Left kidney (tissue), 2 donors: Measurements from ENCODE around the gene GM2A. TPM values are rescaled to one million over a fixed set of nuclear protein-coding genes. Genes with fewer than 3 reads are reported as not detected.
"Not testable (repeated sequence)": the region's sequence is repeated elsewhere in the genome, so short reads cannot be mapped to it uniquely, and the experiment has no call there.

Experiments used
- DNase-seq: peaks from one replicate; pipeline ENCODE4 v3.0.0-alpha.2; 2013
- polyA plus RNA-seq: library from polyadenylated mRNA; unstranded; fragments of 120-200 nt; gene quantifications from one replicate; pipeline ENCODE4 v1.2.1, GENCODE V29; 2013; ENCODE audit not compliant: insufficient read length

GM2A gene
- polyA plus RNA-seq, 1 donor: 28.2 TPM

DNA sequence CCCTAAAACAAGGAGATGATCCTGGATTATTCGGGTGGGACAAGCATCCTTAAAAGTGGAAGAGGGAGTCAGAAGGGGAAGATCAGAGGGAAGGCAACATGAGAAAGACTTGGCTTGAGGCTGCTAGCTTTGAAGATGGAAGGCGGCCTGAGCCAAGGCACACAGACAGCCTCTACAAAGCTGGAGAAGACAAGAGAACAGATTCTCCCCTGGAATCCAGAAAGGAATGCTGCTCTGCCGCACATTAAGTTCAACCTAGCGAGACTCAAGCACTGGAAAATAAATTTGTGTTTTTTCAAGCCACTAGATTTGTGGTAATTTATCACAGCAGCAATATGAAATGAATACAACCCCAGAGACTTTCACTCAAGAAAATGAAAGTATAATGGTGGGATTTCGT lies 32.7 kb downstream of the GM2A start:
- DNase-seq: peak; percentile 5

DNA sequence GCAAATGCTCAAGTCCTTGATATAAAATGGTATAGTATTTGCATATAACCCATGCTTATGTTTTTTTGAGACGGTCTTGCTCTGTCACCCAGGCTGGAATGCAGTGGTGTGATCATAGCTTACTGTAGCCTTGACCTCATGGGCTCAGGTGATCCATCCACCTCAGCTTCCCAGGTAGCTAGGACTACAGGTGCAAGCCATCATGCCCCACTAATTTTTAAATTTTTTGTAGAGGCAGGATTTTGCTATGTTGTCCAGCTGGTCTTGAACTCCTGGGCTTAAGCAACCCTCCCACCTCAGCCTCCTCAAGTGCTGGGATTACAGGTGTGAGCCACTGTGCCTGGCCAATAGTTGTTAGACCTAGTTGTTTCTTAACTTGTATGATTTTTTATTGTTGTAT lies 33.3 kb downstream of the GM2A start:
- no peak for DNase-seq

DNA sequence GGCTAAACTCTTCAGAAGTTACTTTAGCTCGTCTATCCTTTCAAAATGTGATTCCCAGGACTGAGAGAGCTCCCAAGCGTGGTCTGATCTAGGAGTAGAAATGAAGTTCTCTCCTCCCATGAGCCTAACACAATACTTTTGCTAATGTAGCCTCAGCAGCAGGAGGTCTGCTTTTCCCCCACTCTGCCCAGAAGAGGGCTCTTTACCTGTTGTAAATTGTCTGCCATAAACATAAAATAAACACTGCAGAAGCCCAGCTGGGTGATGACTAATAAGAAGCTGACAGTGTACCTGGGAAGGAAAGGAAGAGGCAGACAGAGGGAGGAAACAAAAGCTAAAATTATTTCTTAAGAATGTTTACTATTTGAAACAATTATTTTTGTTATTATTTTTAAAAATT lies 35.2 kb downstream of the GM2A start:
- no peak for DNase-seq

DNA sequence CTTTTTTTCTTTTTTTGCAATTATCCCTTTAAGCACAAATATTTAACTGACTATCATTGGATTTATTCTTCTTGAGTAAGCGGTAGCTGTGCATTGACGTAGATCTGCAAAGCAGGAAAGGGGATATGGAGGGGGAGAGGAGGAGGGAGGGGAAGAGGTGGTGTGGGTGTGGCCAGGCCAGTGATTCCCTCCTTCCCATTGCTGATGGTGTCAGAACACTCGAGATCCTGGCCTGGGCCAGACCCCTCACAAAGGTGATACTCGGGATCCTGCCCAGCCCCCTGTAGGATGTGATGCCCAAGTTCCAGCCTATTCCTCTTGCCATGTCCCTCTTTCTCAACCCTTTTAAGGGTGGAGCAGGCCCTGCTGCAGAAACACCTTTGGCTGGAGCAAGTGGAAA lies 40.6 kb downstream of the GM2A start:
- no peak for DNase-seq

DNA sequence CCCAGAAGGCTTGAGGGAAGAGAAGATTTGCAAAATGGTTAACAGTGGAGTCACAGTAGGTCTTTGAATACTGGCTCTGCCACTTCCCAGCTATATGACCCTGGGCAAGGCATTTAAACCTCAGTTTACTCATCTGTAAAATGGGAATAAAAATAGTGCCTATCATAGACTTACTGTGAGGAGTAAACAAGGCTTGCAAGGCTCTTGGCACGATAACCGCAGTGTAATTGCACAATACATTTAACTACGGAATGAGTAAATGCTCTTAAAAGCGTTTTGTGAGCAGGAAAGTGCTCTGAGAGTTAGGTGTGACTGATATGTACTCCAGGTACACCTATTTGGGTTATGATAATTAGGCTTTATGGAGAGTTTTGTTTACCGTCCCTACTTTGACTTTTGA lies 42.2 kb downstream of the GM2A start:
- no peak for DNase-seq

DNA sequence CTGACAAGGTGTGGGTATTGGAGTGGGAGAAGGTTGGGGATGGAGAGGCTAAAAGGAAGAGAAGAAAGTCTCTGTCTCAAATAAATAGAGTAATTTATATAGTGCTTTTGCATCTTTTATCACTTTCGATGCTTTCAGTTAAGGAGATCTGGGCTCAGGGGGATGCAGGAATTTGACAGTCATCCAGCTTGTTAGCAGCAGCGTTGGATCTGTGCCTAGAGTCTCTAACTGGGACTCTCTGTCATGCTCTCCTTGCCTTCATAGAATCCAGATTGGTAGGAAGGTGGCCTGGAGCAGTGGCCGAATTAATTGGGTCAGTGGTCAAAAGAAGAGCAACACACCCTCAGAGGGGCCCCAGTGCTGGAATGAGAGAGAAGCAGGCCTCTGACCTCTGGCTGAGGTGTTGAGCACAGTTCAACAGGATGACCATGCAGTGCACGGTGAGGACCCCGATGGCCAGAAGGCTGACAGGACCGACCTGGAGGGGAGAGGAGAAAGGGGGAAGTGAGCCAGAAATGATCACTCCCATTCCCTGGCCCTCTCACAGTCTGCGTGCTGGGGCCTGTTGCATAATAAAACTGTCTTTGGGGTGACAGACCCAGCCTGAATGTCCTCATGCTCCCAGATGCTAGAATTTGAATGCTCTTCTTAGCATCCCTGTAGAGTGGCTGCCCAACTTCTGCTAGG lies 42.9 kb downstream of the GM2A start:
- no peak for DNase-seq

DNA sequence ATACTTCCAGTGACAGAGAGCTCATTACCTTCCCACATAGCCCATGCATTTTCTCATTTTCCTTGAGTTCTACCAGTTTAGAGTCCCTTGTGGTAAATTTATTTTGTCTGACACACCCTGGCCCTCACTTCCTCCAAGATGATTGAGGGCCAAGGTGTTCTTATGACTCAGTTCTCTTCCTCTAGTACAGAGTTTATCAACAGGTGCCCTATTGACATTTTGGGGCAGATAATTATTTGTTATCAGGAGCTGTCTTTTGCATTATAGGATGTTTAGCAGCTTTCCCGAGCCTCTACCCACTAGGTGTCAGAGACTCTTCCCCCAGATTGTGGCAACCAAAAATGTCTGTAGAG lies 43.5 kb downstream of the GM2A start:
- DNase-seq: no peak

DNA sequence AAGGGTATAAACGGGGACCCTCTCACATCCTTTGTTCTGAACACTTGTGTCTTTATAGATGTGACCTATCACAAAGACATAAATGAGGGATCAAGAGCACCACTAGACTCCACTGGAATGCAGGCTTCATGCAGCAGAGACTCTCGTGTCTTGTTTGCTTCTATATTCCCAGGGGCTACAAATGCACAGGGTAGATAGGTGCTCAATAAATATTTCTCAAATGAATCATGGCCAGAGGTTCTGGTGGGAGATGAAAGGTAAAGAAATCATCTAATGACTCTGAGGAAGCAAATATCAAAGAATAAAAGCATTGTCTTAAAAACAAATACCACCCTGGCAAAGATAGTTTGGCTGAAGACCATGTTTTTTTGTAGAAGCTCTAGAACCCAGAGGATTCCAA lies 44.0 kb downstream of the GM2A start:
- DNase-seq: no peak

DNA sequence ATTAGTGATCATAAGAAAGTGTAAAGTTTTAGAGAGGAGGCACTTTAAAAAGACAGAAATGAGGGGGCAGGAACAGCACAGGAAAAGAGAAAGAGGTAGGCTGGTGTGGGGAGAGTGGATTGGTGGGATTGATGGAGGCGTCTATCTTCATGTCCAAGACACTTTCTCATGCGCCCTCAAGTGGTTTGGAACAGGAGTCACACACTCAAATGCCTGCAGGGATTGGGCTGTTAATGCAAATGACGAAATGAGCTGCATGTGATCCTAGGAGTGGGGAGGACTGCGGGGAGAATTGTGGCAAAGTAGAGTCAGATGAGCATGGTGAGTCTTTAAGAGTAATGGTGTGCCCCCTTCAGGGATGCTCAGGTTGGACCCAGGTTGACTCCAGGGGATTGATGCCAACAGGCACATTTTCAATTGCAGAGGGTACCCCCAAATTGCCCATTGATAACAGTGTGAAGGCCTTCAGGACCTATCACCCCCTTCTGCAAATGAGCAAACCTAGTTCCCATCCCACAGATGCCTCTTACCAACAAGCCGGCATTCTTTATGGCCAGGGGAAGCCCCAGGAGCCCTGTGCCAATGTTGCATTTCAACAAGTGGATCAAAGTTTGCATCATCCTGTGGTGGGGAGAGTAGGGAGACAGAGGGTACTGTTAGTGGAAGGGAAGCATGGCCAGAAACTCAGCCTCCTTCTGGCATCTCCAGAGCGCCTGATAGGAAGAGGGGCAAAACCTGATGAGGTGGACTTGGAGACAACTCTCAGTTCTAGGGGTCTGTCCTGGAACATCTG lies 45.3 kb downstream of the GM2A start:
- DNase-seq: no peak

DNA sequence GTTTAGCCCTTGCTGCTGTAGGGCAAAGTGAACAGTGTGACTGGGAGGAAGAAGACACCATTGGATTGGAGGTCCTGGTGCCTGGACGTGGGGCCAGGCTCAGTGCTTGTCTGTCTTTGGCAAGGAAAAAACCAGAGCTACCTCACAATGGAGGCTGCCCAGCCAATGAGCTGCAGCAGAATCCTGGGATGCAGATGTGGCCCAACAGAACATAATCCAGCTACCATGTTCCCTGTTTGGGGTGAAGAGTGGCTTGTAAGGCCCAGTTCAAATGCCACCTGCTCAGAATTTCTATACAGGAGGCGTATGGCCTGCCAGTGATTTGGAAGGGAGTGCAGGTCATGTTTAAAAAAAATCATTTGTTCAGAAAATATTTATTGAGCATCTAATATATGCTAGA lies 50.7 kb downstream of the GM2A start, which contains the start of gene SLC36A3:
Gene SLC36A3 (minus strand): TSS at position 101 of the 400 bp plus-strand sequence. CDS start 412 bp downstream, outside the sequence.
- DNase-seq: no peak

DNA sequence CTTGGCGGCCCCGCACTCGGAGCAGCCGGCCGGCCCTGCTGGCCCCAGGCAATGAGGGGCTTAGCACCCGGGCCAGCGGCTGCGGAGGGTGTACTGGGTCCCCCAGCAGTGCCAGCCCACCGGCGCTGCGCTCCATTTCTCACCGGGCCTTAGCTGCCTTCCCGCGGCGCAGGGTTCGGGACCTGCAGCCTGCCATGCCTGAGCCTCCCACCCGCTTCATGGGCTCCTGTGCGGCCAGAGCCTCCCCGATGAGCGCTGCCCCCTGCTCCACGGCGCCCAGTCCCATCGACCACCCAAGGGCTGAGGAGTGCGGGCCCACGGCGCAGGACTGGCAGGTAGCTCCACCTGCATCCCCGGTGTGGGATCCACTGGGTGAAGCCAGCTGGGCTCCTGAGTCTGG lies 56.3 kb downstream of the GM2A start:
- not testable (repeated sequence) for DNase-seq

DNA sequence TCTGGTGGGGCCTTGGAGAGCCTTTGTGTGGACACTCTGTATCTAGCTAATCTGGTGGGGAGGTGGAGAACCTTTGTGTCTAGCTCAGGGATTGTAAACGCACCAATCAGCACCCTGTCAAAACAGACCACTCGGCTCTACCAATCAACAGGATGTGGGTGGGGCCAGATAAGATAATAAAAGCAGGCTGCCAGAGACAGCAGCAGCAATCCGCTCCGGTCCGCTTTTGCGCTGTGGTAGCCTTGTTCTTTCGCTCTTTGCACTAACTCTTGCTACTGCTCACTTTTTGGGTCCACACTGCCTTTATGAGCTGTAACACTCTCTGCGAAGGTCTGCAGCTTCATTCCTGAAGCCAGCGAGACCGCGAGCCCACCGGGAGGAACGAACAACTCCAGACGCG lies 56.8 kb downstream of the GM2A start:
- not testable (repeated sequence) for DNase-seq

DNA sequence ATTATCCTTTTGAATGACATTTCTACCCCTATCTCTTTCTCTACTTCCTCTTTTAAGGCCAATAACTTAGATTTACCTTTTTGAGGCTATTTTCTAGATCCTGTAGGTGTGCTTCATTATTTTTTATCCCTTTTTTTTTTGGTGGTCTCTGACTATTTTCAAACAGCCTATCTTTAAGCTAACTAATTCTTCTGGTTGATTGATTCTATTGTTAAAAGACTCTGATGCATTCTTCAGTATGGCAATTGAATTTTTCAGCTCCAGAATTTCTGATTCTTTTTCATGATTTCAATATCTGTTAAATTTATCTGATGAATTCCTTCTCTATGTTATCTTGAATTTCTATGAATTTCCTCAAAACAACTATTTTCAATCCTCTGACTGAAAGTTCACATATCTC lies 57.9 kb downstream of the GM2A start:
- no peak for DNase-seq

DNA sequence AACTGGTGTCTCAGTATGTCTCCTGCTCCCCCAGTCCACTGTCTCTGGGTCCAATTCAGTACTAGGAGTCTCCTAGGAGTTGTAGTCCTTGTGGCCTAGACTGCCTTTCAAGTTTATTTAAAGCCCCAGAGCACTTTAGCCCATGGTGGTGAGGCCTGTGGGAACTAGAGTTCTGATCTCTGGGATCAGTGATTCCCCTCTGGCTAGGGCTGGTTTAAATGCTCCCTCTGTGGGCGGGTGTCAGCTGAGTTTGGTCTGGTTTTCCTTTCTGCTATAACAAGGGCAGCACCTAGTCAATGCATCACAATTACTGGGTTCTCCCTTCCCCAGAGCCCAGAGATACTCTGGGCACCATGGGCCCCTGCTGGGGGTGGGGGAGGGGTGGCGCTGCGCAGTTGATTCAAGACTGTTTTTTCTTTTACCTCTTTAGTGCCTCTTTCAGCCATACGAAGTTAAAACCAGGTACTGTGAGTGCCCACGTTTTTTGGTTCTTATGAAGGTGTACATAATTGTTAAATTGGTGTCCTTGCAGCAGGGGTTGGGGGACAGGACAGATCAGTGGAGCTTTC lies 59.9 kb downstream of the GM2A start:
- DNase-seq: no peak

DNA sequence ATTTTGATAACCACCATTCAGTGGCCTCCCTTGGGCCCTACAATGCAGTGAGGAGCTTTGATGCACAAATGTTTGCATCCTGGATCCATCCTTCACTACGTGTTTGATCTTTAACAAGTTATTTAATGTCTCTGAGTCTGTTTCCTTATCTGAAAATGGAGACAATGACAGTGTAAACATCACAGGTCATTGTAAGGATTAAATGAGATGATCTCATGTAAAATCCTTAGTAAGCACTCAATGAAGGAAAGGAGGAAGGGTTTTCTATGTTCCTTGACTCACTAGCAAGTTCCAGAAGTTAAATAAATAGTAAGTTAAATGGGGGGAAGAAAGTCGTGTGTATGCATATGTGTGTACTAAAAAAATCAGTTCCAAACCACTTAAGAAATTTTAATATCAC lies 60.4 kb downstream of the GM2A start:
- DNase-seq: no peak

DNA sequence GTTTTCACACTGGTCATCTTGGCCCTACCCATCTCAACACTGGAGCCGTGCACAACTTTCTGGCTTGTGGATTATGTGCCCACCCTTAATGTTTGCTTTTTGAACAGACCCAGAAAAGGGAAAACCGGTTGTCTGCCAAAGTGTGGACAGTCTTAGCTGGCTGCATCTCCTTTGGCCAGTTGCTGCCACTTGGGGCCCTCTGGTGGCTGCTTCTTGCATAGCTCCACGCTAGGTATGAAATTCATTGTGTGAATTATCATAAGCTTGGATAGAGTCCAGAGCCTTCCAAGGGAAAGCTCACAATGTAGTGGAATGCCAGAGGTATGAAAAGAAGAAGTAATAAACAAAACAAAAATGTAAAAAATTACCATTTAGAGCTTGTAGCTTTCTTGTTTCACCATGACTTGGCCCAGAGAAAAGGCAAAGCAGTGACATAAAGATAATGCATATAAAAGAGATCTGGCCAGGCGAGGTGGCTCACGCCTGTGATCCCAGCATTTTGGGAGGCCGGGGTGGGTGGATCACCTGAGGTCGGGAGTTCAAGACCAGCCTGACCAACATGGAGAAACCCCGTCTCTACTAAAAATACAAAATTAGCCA lies 63.1 kb downstream of the GM2A start:
- peak; percentile 64 for DNase-seq

DNA sequence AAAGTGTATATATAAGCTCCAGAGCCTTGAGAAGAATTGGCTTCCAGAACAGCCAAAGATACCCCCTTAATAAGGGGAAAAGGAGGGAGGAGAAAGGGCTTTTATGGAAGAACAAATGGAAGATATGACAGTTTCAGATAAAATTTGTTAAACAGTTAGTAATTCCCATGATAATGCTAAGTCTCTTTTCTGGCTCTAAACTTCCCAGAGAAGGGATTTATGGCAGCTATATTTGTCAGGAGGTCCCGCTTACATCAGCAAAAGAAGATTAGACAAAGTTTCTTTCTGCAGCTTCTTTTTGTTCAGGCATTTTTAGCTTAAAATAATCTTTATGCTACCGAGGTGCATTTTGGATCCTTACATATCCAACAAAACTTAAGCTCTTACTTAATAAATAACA lies 64.9 kb downstream of the GM2A start:
- DNase-seq: no peak

DNA sequence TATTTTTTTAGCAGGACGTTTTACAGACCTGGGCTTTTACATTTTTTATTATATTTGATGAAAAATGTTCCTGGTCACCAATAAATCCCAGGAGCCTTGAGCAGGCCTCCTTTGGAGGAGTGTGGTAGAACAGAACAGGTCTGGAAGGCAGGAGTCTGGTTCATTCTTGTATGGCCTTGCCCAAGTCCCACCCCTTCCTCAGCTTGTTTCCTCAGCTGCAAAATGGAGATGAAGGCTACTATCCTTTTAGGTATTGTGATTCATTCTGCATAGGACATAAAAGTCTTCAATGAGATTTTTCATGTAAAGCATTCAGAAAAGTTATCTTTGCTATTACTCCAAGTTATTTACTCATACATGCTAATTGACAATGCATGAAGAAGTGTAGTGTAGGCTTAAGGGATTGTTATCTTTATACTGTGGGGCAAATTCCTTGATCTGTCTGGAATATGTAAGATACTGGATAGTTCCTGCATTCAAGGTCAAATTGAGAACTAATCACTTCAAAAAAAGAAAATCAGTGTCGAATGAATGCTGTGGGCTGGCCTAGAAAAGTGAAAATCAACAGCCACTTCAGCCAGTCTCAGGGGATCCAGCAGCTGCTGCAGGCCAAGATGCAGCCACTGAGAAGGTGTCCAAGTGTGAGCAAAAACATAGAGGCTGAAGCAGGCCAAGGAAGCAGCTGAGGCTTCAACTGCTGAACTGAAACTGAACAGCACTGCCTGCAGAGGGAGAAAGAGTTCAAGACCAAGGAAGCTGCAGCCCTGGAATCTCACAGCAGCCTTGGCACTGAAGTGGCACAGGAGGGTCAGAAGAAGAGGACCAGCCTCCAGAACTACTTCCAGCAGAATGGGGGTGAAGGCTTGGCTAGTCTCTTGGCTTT lies 66.1 kb downstream of the GM2A start:
- DNase-seq: no peak
